ENCODE measurements around the gene FBLN5.
A peak's percentile ranks its signal among the peaks of the same experiment; 100 is the strongest.

The FBLN5 gene

DNA sequence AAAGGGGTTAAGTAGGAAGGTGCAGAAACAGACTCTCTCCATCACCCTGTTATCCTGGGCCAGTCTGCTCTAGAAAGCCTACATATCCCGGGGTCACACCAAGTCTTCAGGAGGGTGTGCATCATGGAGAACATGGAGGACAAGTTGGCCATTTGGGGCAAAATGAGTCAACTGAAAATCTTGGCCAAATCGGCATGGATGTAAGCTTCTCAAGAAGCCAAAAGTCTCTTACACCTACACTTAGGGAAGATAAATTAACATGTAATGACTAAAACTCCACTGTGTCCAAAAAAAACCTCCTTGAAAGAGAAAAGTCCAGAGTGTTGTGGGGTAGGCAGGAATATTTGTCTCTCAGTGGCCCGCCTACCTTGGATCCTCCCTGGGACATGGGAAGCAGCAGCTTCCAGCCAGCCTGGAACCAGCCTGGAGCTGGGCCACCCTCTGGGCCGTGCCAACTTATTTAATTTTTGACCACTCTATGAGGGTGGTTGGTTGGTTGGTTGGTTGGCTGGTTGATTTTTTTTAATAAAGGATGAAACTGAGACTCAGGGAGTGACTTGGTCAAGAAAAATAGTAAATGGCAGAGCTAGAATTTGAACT is 62.3 kb downstream of the FBLN5 start:
- Histone ChIP-seq H3K18ac (ENCODE audit: low read depth in 1 of 2, low read length in 2 of 2) (no peak overlapping the region), H2AK5ac (ENCODE audit: low read length, severe bottlenecking) (no peak overlapping the region), H3K79me1 (replicated peaks; ENCODE audit: low read length, poor library complexity, severe bottlenecking) (no peaks in the 10 kb centered on the region), H3K4me3 (ENCODE audit: insufficient read depth in 1 of 2, low read depth in 1 of 2, low read length in 2 of 2) (no peak overlapping the region), H2BK12ac (ENCODE audit: low read length in 2 of 2) (no peak overlapping the region), H3K4ac (ENCODE audit: low read depth in 1 of 2, low read length in 2 of 2) (no peak overlapping the region), H3K23ac (ENCODE audit: low read length in 2 of 2) (no peak overlapping the region), H3K36me3 (ENCODE audit: control insufficient read depth in 1 of 2, insufficient read depth in 2 of 2, low read depth in 1 of 2, low read length in 2 of 2) (peaks cover 0 to 17% of the 10 kb centered on the region in 2 experiments), H2AFZ (ENCODE audit: low read depth, low read length) (no peak overlapping the region), H4K8ac (ENCODE audit: low read length) (no peak overlapping the region), H4K91ac (ENCODE audit: low read length) (no peak overlapping the region), H3K4me2 (ENCODE audit: low read length, poor library complexity, severe bottlenecking) (no peak overlapping the region), H3K4me1 (ENCODE audit: control insufficient read depth, insufficient read depth, low read depth, low read length) (no peaks in the 10 kb centered on the region), H2BK120ac (ENCODE audit: low read depth, low read length) (no peak overlapping the region), H2BK15ac (ENCODE audit: low read depth, poor library complexity, severe bottlenecking) (no peak overlapping the region), H3K27ac (ENCODE audit: low read length, poor library complexity, severe bottlenecking) (no peak overlapping the region), H3K9me3 (ENCODE audit: control insufficient read depth, low read length) (no peaks in the 10 kb centered on the region), H3K27me3 (ENCODE audit: control insufficient read depth in 1 of 2, insufficient read depth in 1 of 2, low read length in 2 of 2) (peaks cover 0 to 6% of the 10 kb centered on the region in 2 experiments), H3K9ac (ENCODE audit: low read length) (no peak overlapping the region), H3K14ac (ENCODE audit: low read length in 2 of 2) (no peak overlapping the region), H2BK5ac (ENCODE audit: low read depth, low read length, poor library complexity, severe bottlenecking) (no peak overlapping the region)
- DNase-seq = no peak
- WGBS = 88% methylated on average over 4 of the region's 4 CpGs

DNA sequence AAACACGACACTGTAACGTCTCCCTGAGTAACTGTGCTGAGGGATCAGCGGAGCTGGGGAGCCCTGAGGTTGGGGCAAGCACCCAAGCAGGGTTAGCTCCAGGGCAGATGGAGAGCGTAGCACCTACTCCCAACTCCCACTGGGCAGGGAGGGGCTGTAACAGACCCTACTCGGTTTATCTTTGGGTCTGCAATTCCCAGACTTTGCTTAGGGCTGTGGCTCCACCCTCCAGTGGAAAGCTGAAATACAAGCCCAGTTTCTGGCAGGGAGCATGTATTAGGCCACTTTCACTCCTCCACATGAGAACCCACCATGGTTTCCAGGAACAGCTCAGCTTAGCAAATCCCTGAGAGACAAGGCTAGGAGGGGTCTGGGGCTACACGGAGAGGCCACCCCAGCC is 62.8 kb downstream of the FBLN5 start:
- H3K18ac ChIP-seq (ENCODE audit: low read depth in 1 of 2, low read length in 2 of 2) = no peak overlapping the region
- H3K4me1 ChIP-seq (ENCODE audit: control insufficient read depth, insufficient read depth, low read depth, low read length) = no peaks in the 10 kb centered on the region
- H3K79me1 ChIP-seq (replicated peaks; ENCODE audit: low read length, poor library complexity, severe bottlenecking) = no peaks in the 10 kb centered on the region
- H3K27me3 ChIP-seq (ENCODE audit: control insufficient read depth in 1 of 2, insufficient read depth in 1 of 2, low read length in 2 of 2) = peaks cover 0 to 6% of the 10 kb centered on the region in 2 experiments
- no peak overlapping the region for H2AK5ac ChIP-seq (ENCODE audit: low read length, severe bottlenecking)
- H3K9ac ChIP-seq (ENCODE audit: low read length) = no peak overlapping the region
- peak overlapping the region in 1 of 2 experiments; percentile 47 for H3K14ac ChIP-seq (ENCODE audit: low read length in 2 of 2)
- H4K8ac ChIP-seq (ENCODE audit: low read length) = no peak overlapping the region
- no peak for DNase-seq
- H2BK120ac ChIP-seq (ENCODE audit: low read depth, low read length) = no peak overlapping the region
- H2BK12ac ChIP-seq (ENCODE audit: low read length in 2 of 2) = no peak overlapping the region
- peaks cover 0 to 21% of the 10 kb centered on the region in 2 experiments for H3K36me3 ChIP-seq (ENCODE audit: control insufficient read depth in 1 of 2, insufficient read depth in 2 of 2, low read depth in 1 of 2, low read length in 2 of 2)
- no peak overlapping the region for H3K4ac ChIP-seq (ENCODE audit: low read depth in 1 of 2, low read length in 2 of 2)
- H3K4me2 ChIP-seq (ENCODE audit: low read length, poor library complexity, severe bottlenecking) = no peak overlapping the region
- H3K23ac ChIP-seq (ENCODE audit: low read length in 2 of 2) = no peak overlapping the region
- H2AFZ ChIP-seq (ENCODE audit: low read depth, low read length) = no peak overlapping the region
- no peak overlapping the region for H2BK5ac ChIP-seq (ENCODE audit: low read depth, low read length, poor library complexity, severe bottlenecking)
- no peak overlapping the region for H3K27ac ChIP-seq (ENCODE audit: low read length, poor library complexity, severe bottlenecking)
- no peaks in the 10 kb centered on the region for H3K9me3 ChIP-seq (ENCODE audit: control insufficient read depth, low read length)
- no peak overlapping the region for H4K91ac ChIP-seq (ENCODE audit: low read length)
- no peak overlapping the region for H2BK15ac ChIP-seq (ENCODE audit: low read depth, poor library complexity, severe bottlenecking)
- WGBS = 56% methylated on average over 6 of the region's 6 CpGs
- H3K4me3 ChIP-seq (ENCODE audit: insufficient read depth in 1 of 2, low read depth in 1 of 2, low read length in 2 of 2) = no peak overlapping the region

DNA sequence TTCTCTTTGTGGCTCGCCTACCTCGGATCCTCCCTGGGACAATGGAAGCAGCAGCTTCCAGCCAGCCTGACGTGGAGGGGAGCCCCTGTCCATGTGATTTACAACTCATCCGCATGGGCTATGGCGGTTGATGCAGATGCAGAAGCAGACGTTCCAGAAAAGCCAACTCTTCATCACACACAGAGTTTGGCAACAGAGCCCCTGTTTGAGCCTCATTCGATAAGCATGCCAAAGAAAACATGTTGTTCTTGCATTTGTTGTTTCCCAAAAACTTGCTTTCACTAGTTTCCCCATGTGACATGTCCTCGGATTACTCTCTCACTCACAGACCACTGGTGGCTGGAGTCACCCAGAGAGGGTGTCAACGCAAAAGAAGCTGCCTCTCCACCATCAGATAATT is 63.7 kb downstream of the FBLN5 start:
- no peak for DNase-seq
- H2AFZ ChIP-seq (ENCODE audit: low read depth, low read length) = no peak overlapping the region
- no peak overlapping the region for H4K8ac ChIP-seq (ENCODE audit: low read length)
- no peak overlapping the region for H3K18ac ChIP-seq (ENCODE audit: low read depth in 1 of 2, low read length in 2 of 2)
- peak overlapping the region in 1 of 2 experiments; percentile 5 for H3K4me3 ChIP-seq (ENCODE audit: insufficient read depth in 1 of 2, low read depth in 1 of 2, low read length in 2 of 2)
- H2AK5ac ChIP-seq (ENCODE audit: low read length, severe bottlenecking) = no peak overlapping the region
- H3K4ac ChIP-seq (ENCODE audit: low read depth in 1 of 2, low read length in 2 of 2) = no peak overlapping the region
- H2BK12ac ChIP-seq (ENCODE audit: low read length in 2 of 2) = no peak overlapping the region
- H3K23ac ChIP-seq (ENCODE audit: low read length in 2 of 2) = no peak overlapping the region
- H3K9ac ChIP-seq (ENCODE audit: low read length) = no peak overlapping the region
- H4K91ac ChIP-seq (ENCODE audit: low read length) = no peak overlapping the region
- no peak overlapping the region for H2BK120ac ChIP-seq (ENCODE audit: low read depth, low read length)
- H3K4me2 ChIP-seq (ENCODE audit: low read length, poor library complexity, severe bottlenecking) = no peak overlapping the region
- no peak overlapping the region for H2BK5ac ChIP-seq (ENCODE audit: low read depth, low read length, poor library complexity, severe bottlenecking)
- H3K4me1 ChIP-seq (ENCODE audit: control insufficient read depth, insufficient read depth, low read depth, low read length) = no peaks in the 10 kb centered on the region
- H2BK15ac ChIP-seq (ENCODE audit: low read depth, poor library complexity, severe bottlenecking) = no peak overlapping the region
- peaks cover 0 to 26% of the 10 kb centered on the region in 2 experiments for H3K36me3 ChIP-seq (ENCODE audit: control insufficient read depth in 1 of 2, insufficient read depth in 2 of 2, low read depth in 1 of 2, low read length in 2 of 2)
- no peaks in the 10 kb centered on the region for H3K79me1 ChIP-seq (replicated peaks; ENCODE audit: low read length, poor library complexity, severe bottlenecking)
- WGBS = 88% methylated on average over 9 of the region's 9 CpGs
- peaks cover 0 to 6% of the 10 kb centered on the region in 2 experiments for H3K27me3 ChIP-seq (ENCODE audit: control insufficient read depth in 1 of 2, insufficient read depth in 1 of 2, low read length in 2 of 2)
- no peaks in the 10 kb centered on the region for H3K9me3 ChIP-seq (ENCODE audit: control insufficient read depth, low read length)
- H3K27ac ChIP-seq (ENCODE audit: low read length, poor library complexity, severe bottlenecking) = no peak overlapping the region
- H3K14ac ChIP-seq (ENCODE audit: low read length in 2 of 2) = no peak overlapping the region

DNA sequence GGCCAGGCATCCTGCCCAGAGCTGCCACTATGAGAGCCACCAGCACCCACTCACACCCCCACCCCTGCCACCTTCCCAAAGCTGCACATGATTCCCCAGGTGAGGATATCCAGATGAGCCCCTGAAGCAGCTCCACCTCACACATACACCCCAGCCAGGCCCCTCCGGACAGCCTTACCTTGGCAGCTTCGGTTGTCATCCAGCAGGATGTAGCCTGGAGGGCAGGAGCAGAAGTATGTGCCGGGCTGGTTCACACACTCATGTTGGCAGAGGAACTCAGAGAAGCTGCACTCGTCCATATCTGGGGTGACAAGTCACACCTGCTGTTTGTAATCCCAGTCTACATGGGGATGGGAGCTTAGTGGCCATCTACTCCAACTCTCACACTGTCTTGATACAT is 64.7 kb downstream of the FBLN5 start:
- H2AFZ ChIP-seq (ENCODE audit: low read depth, low read length) = no peak overlapping the region

More for the DNA sequence above, 64.7 kb downstream of the FBLN5 start:
- no peak overlapping the region for H3K27ac ChIP-seq (ENCODE audit: low read length, poor library complexity, severe bottlenecking)
- no peak overlapping the region for H3K23ac ChIP-seq (ENCODE audit: low read length in 2 of 2)
- H3K4me3 ChIP-seq (ENCODE audit: insufficient read depth in 1 of 2, low read depth in 1 of 2, low read length in 2 of 2) = no peak overlapping the region
- H3K4me2 ChIP-seq (ENCODE audit: low read length, poor library complexity, severe bottlenecking) = no peak overlapping the region
- H2BK5ac ChIP-seq (ENCODE audit: low read depth, low read length, poor library complexity, severe bottlenecking) = no peak overlapping the region
- no peak overlapping the region for H3K18ac ChIP-seq (ENCODE audit: low read depth in 1 of 2, low read length in 2 of 2)
- H3K27me3 ChIP-seq (ENCODE audit: control insufficient read depth in 1 of 2, insufficient read depth in 1 of 2, low read length in 2 of 2) = peaks cover 0 to 9% of the 10 kb centered on the region in 2 experiments
- H3K36me3 ChIP-seq (ENCODE audit: control insufficient read depth in 1 of 2, insufficient read depth in 2 of 2, low read depth in 1 of 2, low read length in 2 of 2) = peaks cover 0 to 32% of the 10 kb centered on the region in 2 experiments
- H2BK120ac ChIP-seq (ENCODE audit: low read depth, low read length) = no peak overlapping the region
- no peak for DNase-seq
- H3K14ac ChIP-seq (ENCODE audit: low read length in 2 of 2) = no peak overlapping the region
- H3K79me1 ChIP-seq (replicated peaks; ENCODE audit: low read length, poor library complexity, severe bottlenecking) = no peaks in the 10 kb centered on the region
- no peak overlapping the region for H2BK15ac ChIP-seq (ENCODE audit: low read depth, poor library complexity, severe bottlenecking)
- no peaks in the 10 kb centered on the region for H3K9me3 ChIP-seq (ENCODE audit: control insufficient read depth, low read length)
- H4K91ac ChIP-seq (ENCODE audit: low read length) = no peak overlapping the region
- no peak overlapping the region for H4K8ac ChIP-seq (ENCODE audit: low read length)
- H2AK5ac ChIP-seq (ENCODE audit: low read length, severe bottlenecking) = no peak overlapping the region
- H3K9ac ChIP-seq (ENCODE audit: low read length) = no peak overlapping the region
- H3K4ac ChIP-seq (ENCODE audit: low read depth in 1 of 2, low read length in 2 of 2) = no peak overlapping the region
- H2BK12ac ChIP-seq (ENCODE audit: low read length in 2 of 2) = no peak overlapping the region
- no peaks in the 10 kb centered on the region for H3K4me1 ChIP-seq (ENCODE audit: control insufficient read depth, insufficient read depth, low read depth, low read length)
- WGBS = 85% methylated on average over 4 of the region's 4 CpGs
